NCI-H748 (cell line): Measurements from ENCODE around the gene MRTFA.
"Not testable (repeated sequence)": the region's sequence is repeated elsewhere in the genome, so short reads cannot be mapped to it uniquely, and the experiment has no call there.

Source experiments
- DNase-seq: peaks from one replicate; lab custom pipeline; 2025; ENCODE audit not compliant: unreplicated experiment; lab: John Stamatoyannopoulos, UW

The MRTFA gene

GRCh38 chr22:40628354-40629042 lies 8.0 kb downstream of the MRTFA start:
- no peak for DNase-seq

GRCh38 chr22:40627612-40628011 lies 8.9 kb downstream of the MRTFA start:
- no peak for DNase-seq

DNA sequence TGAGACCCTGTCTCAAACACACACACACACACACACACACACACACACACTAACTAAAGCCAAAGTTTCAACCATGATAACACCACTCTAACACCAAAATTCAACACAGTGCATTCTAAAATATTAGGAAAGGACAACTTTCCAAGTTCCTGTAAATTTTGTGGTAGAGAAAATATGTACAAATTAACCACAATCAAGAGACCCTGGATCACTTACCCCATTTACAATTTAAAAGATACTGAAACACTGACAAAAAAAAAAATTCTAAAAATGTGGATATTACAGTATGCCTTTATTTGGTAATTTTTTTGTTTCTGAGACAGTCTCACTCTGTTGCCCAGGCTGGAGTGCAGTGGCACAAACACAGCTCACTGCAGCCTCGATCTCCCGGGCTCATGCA lies 9.7 kb downstream of the MRTFA start:
- no peak for DNase-seq

GRCh38 chr22:40625794-40626193 lies 10.7 kb downstream of the MRTFA start:
- DNase-seq: not testable (repeated sequence)

- DNase-seq: not testable (repeated sequence)
Measured at GRCh38 chr22:40625281-40625680, 11.2 kb downstream of the MRTFA start.

DNA sequence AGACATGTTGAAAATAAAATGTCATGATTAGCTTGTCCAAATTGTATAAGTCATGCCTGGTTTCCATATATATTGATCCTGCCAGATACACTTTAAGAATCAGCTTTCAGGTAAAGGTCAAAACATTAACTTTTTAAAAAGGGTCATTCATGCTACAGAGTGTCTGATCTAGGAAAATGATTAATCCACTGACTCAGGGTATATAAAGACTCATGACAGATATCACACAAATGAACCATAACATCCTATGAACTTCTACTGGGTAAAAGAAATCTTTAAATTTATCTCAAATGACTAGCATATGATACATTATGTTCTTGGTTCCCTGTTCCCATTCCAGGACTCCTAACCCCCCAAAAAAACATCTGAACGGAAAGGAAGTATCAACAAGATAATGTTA lies 11.7 kb downstream of the MRTFA start:
- DNase-seq: no peak

GRCh38 chr22:40621309-40622151 lies 15.0 kb downstream of the MRTFA start:
- no peak for DNase-seq

DNA sequence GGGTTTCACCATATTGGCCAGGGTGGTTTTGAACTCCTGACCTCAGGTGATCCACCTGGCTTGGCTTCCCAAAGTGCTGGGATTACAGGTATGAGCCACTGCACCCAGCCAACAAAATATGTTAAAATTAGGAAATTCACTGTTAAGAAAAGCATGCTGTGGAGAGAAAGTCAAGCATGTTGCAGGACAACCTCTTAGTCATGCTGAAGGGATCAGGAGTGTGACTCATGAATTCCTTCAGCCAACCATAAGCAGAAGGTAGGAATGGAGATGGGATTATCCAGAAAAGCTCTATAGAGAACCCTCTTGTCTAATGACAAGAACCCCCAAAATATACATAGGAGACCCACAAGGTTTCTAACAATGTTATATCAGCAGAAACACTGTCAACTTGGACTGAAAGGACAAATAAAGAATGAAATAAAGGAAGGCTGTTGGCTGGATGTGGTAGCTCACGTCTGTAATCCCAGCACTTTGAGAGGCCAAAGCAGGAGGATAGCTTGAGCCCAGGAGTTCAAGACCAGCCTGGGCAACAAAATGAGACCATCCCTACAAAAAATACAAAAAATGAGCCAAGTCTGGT lies 16.0 kb downstream of the MRTFA start:
- DNase-seq: no peak

GRCh38 chr22:40618400-40618799 lies 18.1 kb downstream of the MRTFA start:
- no peak for DNase-seq

- no peak for DNase-seq
Measured at GRCh38 chr22:40616578-40616977, 19.9 kb downstream of the MRTFA start.

DNA sequence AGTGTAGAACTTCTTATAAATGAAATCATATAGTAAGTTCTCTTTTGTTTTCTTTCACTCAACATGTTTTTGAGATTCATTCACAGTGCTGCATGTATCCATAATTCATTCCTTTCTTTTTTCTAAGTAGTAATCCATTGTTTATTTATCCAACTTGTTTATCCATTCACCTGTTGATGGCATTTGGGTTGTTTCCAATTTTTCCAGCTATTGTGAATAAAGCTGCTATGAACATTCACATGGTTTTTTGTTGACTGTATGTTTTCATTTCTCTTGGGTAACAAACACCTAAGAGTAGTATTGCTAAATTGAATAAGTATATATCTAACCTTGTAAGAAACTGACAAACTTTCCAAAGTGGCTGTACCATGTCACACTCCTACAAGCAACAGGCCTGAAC lies 23.5 kb downstream of the MRTFA start:
- DNase-seq: no peak

DNA sequence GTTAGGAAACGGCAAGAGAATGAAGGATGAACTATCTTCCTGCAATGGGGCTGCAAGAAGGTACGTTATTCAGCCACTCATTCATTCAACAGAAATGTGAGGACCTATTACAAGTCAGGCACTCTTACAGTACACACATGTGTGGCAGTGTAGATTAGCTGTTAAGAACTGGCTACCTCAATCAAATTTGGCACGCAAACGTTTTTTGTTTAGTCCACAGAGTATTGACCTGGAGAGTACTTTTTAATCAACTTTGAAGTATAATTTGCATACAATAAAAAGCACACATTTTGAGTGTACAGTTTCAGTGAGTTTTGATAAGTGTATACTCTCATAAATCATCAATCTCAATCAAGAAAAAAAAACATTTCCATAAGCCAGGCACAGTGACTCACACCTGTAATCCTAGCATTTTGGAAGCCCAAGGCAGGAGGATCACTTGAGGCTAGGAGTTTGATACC lies 24.2 kb downstream of the MRTFA start:
- DNase-seq: no peak

GRCh38 chr22:40611606-40612005 lies 24.9 kb downstream of the MRTFA start:
- no peak for DNase-seq

DNA sequence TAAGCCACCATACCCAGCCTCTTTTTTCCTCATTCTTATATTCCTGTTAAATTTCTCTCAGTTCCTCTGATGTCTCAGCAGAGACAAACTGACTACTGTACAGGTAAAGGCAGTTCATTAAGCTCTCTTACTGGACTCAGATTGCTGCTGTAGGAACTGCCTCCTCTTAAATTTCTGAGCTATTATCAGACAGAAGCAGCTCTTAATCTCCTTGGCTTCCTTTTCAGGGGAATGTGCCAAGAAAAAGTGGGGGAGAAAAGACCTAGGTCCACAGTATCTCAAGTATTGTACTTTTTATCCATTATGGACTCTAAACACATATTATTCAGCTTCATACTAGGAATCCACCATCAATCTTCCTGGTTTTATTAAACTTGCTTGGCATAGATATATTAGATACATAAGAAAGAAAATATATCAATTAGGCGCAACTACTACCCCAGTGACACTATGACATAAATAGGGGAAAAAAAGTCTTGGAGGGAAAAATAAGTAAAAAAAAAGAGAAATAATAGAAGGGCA lies 26.1 kb downstream of the MRTFA start:
- no peak for DNase-seq

DNA sequence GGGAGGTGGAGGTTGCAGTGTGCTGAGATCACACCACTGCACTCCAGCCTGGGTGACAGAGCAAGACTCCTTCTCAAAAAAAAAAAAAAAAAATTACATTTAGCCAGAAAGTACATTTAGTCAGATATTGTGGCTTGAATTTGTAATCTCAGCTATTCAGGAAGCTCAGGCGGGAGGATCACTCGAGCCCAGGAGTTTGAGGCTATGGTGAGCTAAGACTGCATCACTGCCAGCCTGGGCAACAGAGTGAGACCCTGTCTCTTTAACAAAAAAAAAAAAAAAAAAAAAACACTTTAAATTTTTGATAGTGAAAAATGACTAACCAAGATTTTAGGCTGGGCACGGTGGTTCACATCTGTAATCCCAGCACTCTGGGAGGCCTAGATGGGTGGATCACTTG lies 27.3 kb downstream of the MRTFA start:
- DNase-seq: no peak

DNA sequence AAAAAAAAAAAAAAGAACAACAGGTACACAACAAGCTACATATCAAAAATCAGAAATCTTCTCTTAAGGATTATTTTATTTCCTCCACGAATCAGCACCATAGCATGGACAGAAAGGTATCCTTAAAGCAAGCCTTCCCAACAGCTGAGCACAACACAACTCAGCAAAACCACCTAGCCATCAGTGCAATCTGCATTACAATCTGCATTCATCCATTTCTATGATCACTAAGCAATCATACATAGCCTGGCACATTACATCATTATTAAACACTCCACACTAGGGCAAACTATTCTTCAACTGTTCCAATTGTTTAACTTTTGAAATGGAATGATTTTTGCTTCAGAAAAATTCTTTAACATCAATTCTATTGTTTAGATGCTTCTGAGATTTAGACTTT lies 29.0 kb downstream of the MRTFA start:
- no peak for DNase-seq

GRCh38 chr22:40606306-40606705 lies 30.2 kb downstream of the MRTFA start:
- no peak for DNase-seq

GRCh38 chr22:40605761-40606160 lies 30.8 kb downstream of the MRTFA start:
- DNase-seq: no peak

GRCh38 chr22:40603088-40603605 lies 33.4 kb downstream of the MRTFA start:
- DNase-seq: no peak

DNA sequence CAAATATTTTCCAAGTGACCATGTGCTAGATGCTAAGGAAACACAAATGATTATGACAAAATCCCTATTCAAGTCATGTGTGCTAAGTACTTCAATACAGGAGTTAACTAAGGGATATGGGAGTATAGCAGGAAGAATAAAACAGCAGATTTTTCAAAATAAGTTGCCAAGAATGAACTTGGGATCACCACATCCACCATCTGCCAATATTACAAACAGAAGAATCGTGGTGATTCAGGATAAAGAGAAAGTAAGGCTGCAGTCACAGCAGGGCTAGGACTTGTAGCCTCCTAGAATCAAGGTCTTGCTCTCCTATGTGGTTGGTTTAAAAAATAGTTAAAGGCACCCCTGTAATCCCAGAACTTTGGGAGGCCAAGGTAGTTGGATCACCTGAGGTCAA lies 34.3 kb downstream of the MRTFA start:
- no peak for DNase-seq

GRCh38 chr22:40599731-40600130 lies 36.8 kb downstream of the MRTFA start:
- DNase-seq: no peak

DNA sequence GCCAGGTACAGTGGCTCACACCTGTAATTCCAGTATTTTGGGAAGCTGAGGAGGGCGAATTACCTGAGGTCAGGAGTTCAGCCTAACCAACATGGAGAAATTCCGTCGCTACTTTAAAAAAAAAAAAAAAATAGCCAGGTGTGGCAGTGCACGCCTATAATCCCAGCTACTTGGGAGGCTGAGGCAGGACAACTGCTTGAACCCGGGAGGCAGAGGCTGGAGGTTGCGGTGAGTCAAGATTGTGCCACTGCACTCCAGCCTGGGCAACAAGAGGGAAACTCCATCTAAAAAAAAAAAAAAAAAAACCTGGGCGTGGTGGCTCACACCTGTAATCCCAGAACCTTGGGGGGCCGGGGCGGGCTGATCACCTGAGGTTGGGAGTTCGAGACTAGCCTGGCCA lies 37.8 kb downstream of the MRTFA start:
- not testable (repeated sequence) for DNase-seq
